Lung (tissue), 12 donors: ENCODE data around the gene PARVA. TPM values are rescaled to one million over a fixed set of nuclear protein-coding genes. Genes with fewer than 3 reads are reported as not detected.

ENCODE experiments used
- ATAC-seq: fragments of 200-7000 bp; cut with Tn5 transposase; one replicate; pipeline ENCODE4 v1.9.1; 2020; ENCODE audit warnings: moderate number of reproducible peaks; ENCODE audit not compliant: insufficient read depth, low FRiP score
- DNase-seq, 3 donors: peaks; one replicate each; pipeline ENCODE4 v3.0.0-alpha.2; 2013 to 2017
- H3K27ac ChIP-seq, 2 donors: one replicate each; pipeline ENCODE4 v1.5.1; 2013; ENCODE audit warnings: mild to moderate bottlenecking in 2 of 2, moderate library complexity in 2 of 2, control low read depth in 1 of 2, inconsistent platforms in 1 of 2, low read depth in 1 of 2, low read length in 1 of 2
- H3K27me3 ChIP-seq, 3 donors: one replicate each; pipeline ENCODE4 v1.5.1; 2013; ENCODE audit warnings: low read length in 2 of 3; ENCODE audit not compliant: control insufficient read depth in 3 of 3, insufficient read depth in 3 of 3
- H3K36me3 ChIP-seq, 4 donors: one replicate each; pipeline ENCODE4 v1.5.1; 2013; ENCODE audit warnings: low read length in 4 of 4, mild to moderate bottlenecking in 1 of 4, moderate library complexity in 1 of 4; ENCODE audit not compliant: control insufficient read depth in 4 of 4, insufficient read depth in 4 of 4
- H3K4me1 ChIP-seq, 5 donors: one replicate each; pipeline ENCODE4 v1.5.1; 2013; ENCODE audit warnings: low read length in 5 of 5, mild to moderate bottlenecking in 2 of 5, moderate library complexity in 1 of 5; ENCODE audit not compliant: control insufficient read depth in 5 of 5, insufficient read depth in 5 of 5
- H3K4me3 ChIP-seq: one replicate; pipeline ENCODE4 v1.5.1; 2013; ENCODE audit warnings: mild to moderate bottlenecking, control low read depth, moderate library complexity
- H3K9ac ChIP-seq, 2 donors: one replicate each; pipeline ENCODE4 v1.5.1; 2013; ENCODE audit warnings: low read length in 2 of 2, control low read depth in 1 of 2; ENCODE audit not compliant: insufficient read depth in 1 of 2
- H3K9me3 ChIP-seq, 4 donors: one replicate each; pipeline ENCODE4 v1.5.1; 2013; ENCODE audit warnings: low read length in 3 of 4, mild to moderate bottlenecking in 1 of 4, moderate library complexity in 1 of 4; ENCODE audit not compliant: control insufficient read depth in 4 of 4, insufficient read depth in 3 of 4
- CTCF ChIP-seq: IDR thresholded peaks from 2 replicates; pipeline ENCODE4 v1.5.1; 2012; ENCODE audit warnings: mild to moderate bottlenecking; ENCODE audit errors: control extremely low read depth, extremely low read depth
- WGBS, 2 donors: extraction: QIAGEN DNeasy Blood & Tissue Kit; methylation state at CpG; one replicate each; pipeline ENCODE4 v1.1.7; 2013; 5-methylcytosine and 5-hydroxymethylcytosine counted together
- polyA plus RNA-seq, 2 donors: library from polyadenylated mRNA; stranded (reverse); fragments of 200-250 nt; gene quantifications; one replicate each; pipeline ENCODE4 v1.2.1, GENCODE V29; 2013
- total RNA-seq, 2 donors: library from RNA; depleted of rRNA in 1 of 2; stranded (reverse); fragments of >200 nt in 1 of 2; gene quantifications; one replicate each; pipeline ENCODE4 v1.2.1, GENCODE V29; 2014 to 2021
- donor health status: control.
- donor health status: control.
- donor health status: Bipolar disorder and iron deficiency.
- donor health status: healthy.
- donor health status: DM: yes; HTN: yes; CAD: no.

The PARVA gene
- total and polyA plus RNA-seq, 4 donors, result 19.9 to 71.6 (median 36.2) TPM

GRCh38 chr11:12414611-12415010 lies 37.2 kb downstream of the PARVA start:
- Histone ChIP-seq H3K27me3 (no peaks in the 10 kb centered on the region), H3K27ac (no peak overlapping the region), H3K9me3 (no peaks in the 10 kb centered on the region), H3K9ac (peak overlapping the region in 1 of 2 donors; percentile 30), H3K4me3 (no peak overlapping the region), H3K4me1 (peaks cover 8 to 50% (median 23%) of the 10 kb centered on the region in 5 donors), H3K36me3 (no peaks in the 10 kb centered on the region)
- ATAC-seq (no peak), DNase-seq (no peak)
- TF ChIP-seq CTCF, result no peak
- WGBS, 2 donors, result 86 to 90% methylated on average over 6 of the region's 6 CpGs

- no peaks in the 10 kb centered on the region for H3K27me3 ChIP-seq
- no peak overlapping the region for H3K9ac ChIP-seq
- H3K36me3 ChIP-seq, result no peaks in the 10 kb centered on the region
- TF ChIP-seq CTCF, result no peak
- ATAC-seq, result no peak
- no peak for DNase-seq
- H3K9me3 ChIP-seq, result no peaks in the 10 kb centered on the region
- peaks cover 4 to 41% (median 20%) of the 10 kb centered on the region in 5 donors for H3K4me1 ChIP-seq
- no peak overlapping the region for H3K27ac ChIP-seq
- no peak overlapping the region for H3K4me3 ChIP-seq
- WGBS, 2 donors, result 92 to 98% methylated on average over 4 of the region's 4 CpGs
These were observed 38.1 kb downstream of the PARVA start for GRCh38 chr11:12415342-12415966.

GRCh38 chr11:12416552-12416951 lies 39.2 kb downstream of the PARVA start:
- Histone ChIP-seq H3K27ac (no peak overlapping the region), H3K27me3 (no peaks in the 10 kb centered on the region), H3K9ac (no peak overlapping the region), H3K9me3 (no peaks in the 10 kb centered on the region), H3K4me1 (peaks cover 4 to 37% (median 17%) of the 10 kb centered on the region in 5 donors), H3K36me3 (no peaks in the 10 kb centered on the region), H3K4me3 (no peak overlapping the region)
- no peak for ATAC-seq
- TF ChIP-seq CTCF, result no peak
- DNase-seq, result no peak
- 87 to 89% methylated on average over 6 of the region's 6 CpGs for WGBS, 2 donors
